RWPE2 (cell line): Measurements from ENCODE around the gene PRRG2.

Experiments
- ATAC-seq: fragments of 200-7000 bp; cut with Tn5 transposase; 3 replicates; pipeline ENCODE4 v1.9.1; 2021; ENCODE audit warnings: low read depth
- DNase-seq: peaks from one replicate; pipeline ENCODE4 v3.0.0-alpha.2; 2020; ENCODE audit warnings: low spot score
- H3K27ac ChIP-seq: fragments of 450-650 bp; 2 replicates; pipeline ENCODE4 v1.5.1; 2017; ENCODE audit warnings: mild to moderate bottlenecking; ENCODE audit not compliant: poor library complexity, severe bottlenecking
- H3K27me3 ChIP-seq: fragments of 250-450 bp; sonication (Bioruptor Pico); 2 replicates; pipeline ENCODE4 v1.5.1; 2021; ENCODE audit warnings: mild to moderate bottlenecking, moderate library complexity; ENCODE audit not compliant: insufficient read depth, poor library complexity, severe bottlenecking
- H3K36me3 ChIP-seq: fragments of 250-450 bp; sonication (Bioruptor Pico); 2 replicates; pipeline ENCODE4 v1.5.1; 2020; ENCODE audit warnings: low read depth, mild to moderate bottlenecking, moderate library complexity
- H3K4me1 ChIP-seq: fragments of 250-450 bp; sonication (Bioruptor Pico); 2 replicates; pipeline ENCODE4 v1.5.1; 2021; ENCODE audit warnings: mild to moderate bottlenecking, moderate library complexity; ENCODE audit not compliant: insufficient read depth, poor library complexity, severe bottlenecking
- H3K4me3 ChIP-seq: fragments of 250-450 bp; sonication (Bioruptor Pico); 2 replicates; pipeline ENCODE4 v1.5.1; 2021; ENCODE audit warnings: mild to moderate bottlenecking, moderate library complexity; ENCODE audit not compliant: severe bottlenecking
- H3K9me3 ChIP-seq: fragments of 250-450 bp; sonication (Bioruptor Pico); 2 replicates; pipeline ENCODE4 v1.5.1; 2021; ENCODE audit warnings: mild to moderate bottlenecking, moderate library complexity; ENCODE audit not compliant: severe bottlenecking
- TF ChIP-seq, protein P1 (sequence below): fragments of 450-650 bp; IDR thresholded peaks from one replicate; pipeline ENCODE4 v1.5.1; 2017; ENCODE audit warnings: mild to moderate bottlenecking, moderate library complexity; ENCODE audit not compliant: poor library complexity, severe bottlenecking

Gene PRRG2

GRCh38 chr19:49599378-49600295 lies 18.5 kb downstream of the PRRG2 start:
- H3K27ac ChIP-seq, result no peak overlapping the region
- ATAC-seq, result no peak
- DNase-seq, result no peak
- H3K27me3 ChIP-seq, result no peaks in the 10 kb centered on the region
- H3K36me3 ChIP-seq, result peaks cover 79% of the 10 kb centered on the region
- H3K9me3 ChIP-seq, result no peaks in the 10 kb centered on the region
- H3K4me3 ChIP-seq, result no peak overlapping the region
- TF ChIP-seq, protein P1, sequence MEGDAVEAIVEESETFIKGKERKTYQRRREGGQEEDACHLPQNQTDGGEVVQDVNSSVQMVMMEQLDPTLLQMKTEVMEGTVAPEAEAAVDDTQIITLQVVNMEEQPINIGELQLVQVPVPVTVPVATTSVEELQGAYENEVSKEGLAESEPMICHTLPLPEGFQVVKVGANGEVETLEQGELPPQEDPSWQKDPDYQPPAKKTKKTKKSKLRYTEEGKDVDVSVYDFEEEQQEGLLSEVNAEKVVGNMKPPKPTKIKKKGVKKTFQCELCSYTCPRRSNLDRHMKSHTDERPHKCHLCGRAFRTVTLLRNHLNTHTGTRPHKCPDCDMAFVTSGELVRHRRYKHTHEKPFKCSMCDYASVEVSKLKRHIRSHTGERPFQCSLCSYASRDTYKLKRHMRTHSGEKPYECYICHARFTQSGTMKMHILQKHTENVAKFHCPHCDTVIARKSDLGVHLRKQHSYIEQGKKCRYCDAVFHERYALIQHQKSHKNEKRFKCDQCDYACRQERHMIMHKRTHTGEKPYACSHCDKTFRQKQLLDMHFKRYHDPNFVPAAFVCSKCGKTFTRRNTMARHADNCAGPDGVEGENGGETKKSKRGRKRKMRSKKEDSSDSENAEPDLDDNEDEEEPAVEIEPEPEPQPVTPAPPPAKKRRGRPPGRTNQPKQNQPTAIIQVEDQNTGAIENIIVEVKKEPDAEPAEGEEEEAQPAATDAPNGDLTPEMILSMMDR, result no peak
- no peaks in the 10 kb centered on the region for H3K4me1 ChIP-seq

DNA sequence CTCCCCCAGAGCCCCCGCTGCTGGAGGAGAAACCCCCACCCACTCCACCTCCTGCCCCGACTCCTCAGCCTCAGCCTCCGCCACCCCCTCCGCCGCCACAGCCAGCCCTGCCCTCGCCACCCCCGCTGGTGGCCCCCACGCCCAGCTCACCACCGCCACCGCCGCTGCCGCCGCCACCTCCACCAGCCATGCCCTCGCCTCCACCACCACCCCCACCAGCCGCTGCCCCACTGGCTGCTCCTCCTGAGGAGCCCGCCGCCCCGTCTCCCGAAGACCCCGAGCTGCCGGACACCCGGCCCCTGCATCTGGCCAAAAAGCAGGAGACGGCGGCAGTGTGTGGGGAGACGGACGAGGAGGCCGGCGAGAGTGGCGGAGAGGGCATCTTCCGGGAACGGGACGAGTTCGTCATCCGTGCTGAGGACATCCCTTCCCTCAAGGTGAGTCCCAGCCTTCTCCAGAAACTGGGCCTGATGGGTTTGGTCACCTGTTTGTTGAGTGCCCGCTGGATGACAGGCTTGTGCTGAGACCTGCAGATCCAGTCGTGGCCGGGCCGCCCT lies 20.4 kb downstream of the PRRG2 start:
- peaks cover 87% of the 10 kb centered on the region for H3K36me3 ChIP-seq
- ATAC-seq, result no peak
- TF ChIP-seq, protein P1, result no peak

DNA sequence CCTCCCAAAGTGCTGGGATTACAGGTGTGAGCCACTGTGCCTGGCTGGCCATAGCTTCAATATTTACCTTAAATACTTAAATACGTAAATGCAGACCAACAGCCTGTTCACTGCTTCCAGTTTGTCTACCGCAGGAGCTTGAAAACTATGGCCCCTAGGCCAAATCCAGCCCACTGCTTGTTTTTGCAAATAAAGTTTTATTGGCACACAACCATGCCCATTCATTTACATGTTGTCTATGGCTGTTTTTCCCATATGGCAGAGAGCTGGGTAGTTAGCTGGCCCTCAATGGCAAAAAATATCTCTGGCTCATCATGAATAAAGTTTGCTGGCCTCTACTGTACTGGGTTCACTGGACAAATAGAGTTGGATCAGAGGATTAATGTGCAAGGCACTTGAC lies 21.7 kb downstream of the PRRG2 start:
- no peak for DNase-seq
- H3K27me3 ChIP-seq, result no peaks in the 10 kb centered on the region
- H3K36me3 ChIP-seq, result peaks cover 89% of the 10 kb centered on the region
- no peak overlapping the region for H3K4me3 ChIP-seq
- TF ChIP-seq, protein P1, result no peak
- no peaks in the 10 kb centered on the region for H3K4me1 ChIP-seq
- H3K9me3 ChIP-seq, result no peaks in the 10 kb centered on the region
- H3K27ac ChIP-seq, result no peak overlapping the region
- ATAC-seq, result no peak

More for the DNA sequence above, 20.4 kb downstream of the PRRG2 start:
- Histone ChIP-seq H3K27me3 (no peaks in the 10 kb centered on the region), H3K27ac (no peak overlapping the region), H3K4me1 (no peaks in the 10 kb centered on the region), H3K9me3 (no peaks in the 10 kb centered on the region), H3K4me3 (no peak overlapping the region)
- DNase-seq, result no peak

- H3K4me3 ChIP-seq, result no peak overlapping the region
- no peaks in the 10 kb centered on the region for H3K4me1 ChIP-seq
- no peak overlapping the region for H3K27ac ChIP-seq
- H3K9me3 ChIP-seq, result no peaks in the 10 kb centered on the region
- H3K27me3 ChIP-seq, result no peaks in the 10 kb centered on the region
- H3K36me3 ChIP-seq, result peaks cover 69% of the 10 kb centered on the region
- TF ChIP-seq, protein P1, result no peak
- ATAC-seq, result no peak
- DNase-seq, result no peak
These were observed 24.5 kb downstream of the PRRG2 start for GRCh38 chr19:49605605-49606004.

GRCh38 chr19:49609499-49610092 lies 28.5 kb downstream of the PRRG2 start:
- Histone ChIP-seq H3K27me3 (no peaks in the 10 kb centered on the region), H3K9me3 (no peaks in the 10 kb centered on the region), H3K4me3 (no peak overlapping the region), H3K4me1 (peaks cover 21% of the 10 kb centered on the region), H3K36me3 (peaks cover 38% of the 10 kb centered on the region), H3K27ac (no peak overlapping the region)
- no peak for ATAC-seq
- TF ChIP-seq, protein P1, result no peak
- no peak for DNase-seq
